Fibroblast of skin of right quadriceps (primary cell): ENCODE results near the gene PROM2.
A peak's percentile ranks its signal among the peaks of the same experiment; 100 is the strongest.

Experiments used
- DNase-seq: peaks from one replicate; pipeline ENCODE4 v3.0.0-alpha.2; 2013

Gene PROM2

GRCh38 chr2:95325026-95325425 is 50.8 kb downstream of the PROM2 start:
- no peak for DNase-seq

- no peak for DNase-seq
Measured at GRCh38 chr2:95325590-95326432, 51.6 kb downstream of the PROM2 start.

GRCh38 chr2:95326433-95327140 is 52.3 kb downstream of the PROM2 start:
- no peak for DNase-seq

GRCh38 chr2:95327861-95328260 is 53.6 kb downstream of the PROM2 start:
- no peak for DNase-seq

GRCh38 chr2:95328358-95329125 is 54.3 kb downstream of the PROM2 start:
- DNase-seq: peak; percentile 56

- no peak for DNase-seq
Measured at GRCh38 chr2:95329401-95329800, 55.2 kb downstream of the PROM2 start.

GRCh38 chr2:95329891-95330793 is 55.9 kb downstream of the PROM2 start:
- no peak for DNase-seq

- DNase-seq: no peak
Measured at GRCh38 chr2:95330794-95331338, 56.6 kb downstream of the PROM2 start.

GRCh38 chr2:95331606-95332005 is 57.4 kb downstream of the PROM2 start:
- no peak for DNase-seq

GRCh38 chr2:95332036-95332435 is 57.8 kb downstream of the PROM2 start:
- DNase-seq: no peak

GRCh38 chr2:95333056-95333455 is 58.8 kb downstream of the PROM2 start:
- no peak for DNase-seq

- DNase-seq: peak; percentile 97
Measured at GRCh38 chr2:95333888-95334338, 59.7 kb downstream of the PROM2 start.

- DNase-seq: peak; percentile 34
Measured at GRCh38 chr2:95334916-95335641, 60.8 kb downstream of the PROM2 start.

GRCh38 chr2:95336406-95336805 is 62.2 kb downstream of the PROM2 start:
- DNase-seq: no peak

- no peak for DNase-seq
Measured at GRCh38 chr2:95337829-95338228, 63.6 kb downstream of the PROM2 start.
